Adrenal gland (tissue), 5 donors: ENCODE measurements around the gene PNPLA2.

Source experiments
- CTCF ChIP-seq, 6 experiments: fragments of 450-650 bp in 4 of 6; fragments of 200-600 bp in 2 of 6; sonication (generic) in 1 of 6; IDR thresholded peaks; 1 replicate in 5 of 6; 2 replicates in 1 of 6; pipeline versions ENCODE4 v1.5.1 to v1.8.0; 2016 to 2021; ENCODE audit warnings: antibody characterized with exemption in 6 of 6, mild to moderate bottlenecking in 2 of 6, moderate library complexity in 1 of 6
- POLR2A ChIP-seq, 2 donors: fragments of 450-650 bp; IDR thresholded peaks; one replicate each; pipeline ENCODE4 v1.6.1; 2017; ENCODE audit warnings: antibody characterized with exemption in 2 of 2, mild to moderate bottlenecking in 2 of 2, moderate library complexity in 1 of 2
- donor health status: DM: no; HTN: no; CAD: no.

- no peak for TF ChIP-seq CTCF (IDR thresholded peaks at IDR 0.05)
- no peak for TF ChIP-seq POLR2A (IDR thresholded peaks at IDR 0.05)
Measured at GRCh38 chr11:838441-839279, 19.9 kb downstream of the PNPLA2 start.
